ENCODE results near the gene CHID1.
A peak's percentile ranks its signal among the peaks of the same experiment; 100 is the strongest.

DNA sequence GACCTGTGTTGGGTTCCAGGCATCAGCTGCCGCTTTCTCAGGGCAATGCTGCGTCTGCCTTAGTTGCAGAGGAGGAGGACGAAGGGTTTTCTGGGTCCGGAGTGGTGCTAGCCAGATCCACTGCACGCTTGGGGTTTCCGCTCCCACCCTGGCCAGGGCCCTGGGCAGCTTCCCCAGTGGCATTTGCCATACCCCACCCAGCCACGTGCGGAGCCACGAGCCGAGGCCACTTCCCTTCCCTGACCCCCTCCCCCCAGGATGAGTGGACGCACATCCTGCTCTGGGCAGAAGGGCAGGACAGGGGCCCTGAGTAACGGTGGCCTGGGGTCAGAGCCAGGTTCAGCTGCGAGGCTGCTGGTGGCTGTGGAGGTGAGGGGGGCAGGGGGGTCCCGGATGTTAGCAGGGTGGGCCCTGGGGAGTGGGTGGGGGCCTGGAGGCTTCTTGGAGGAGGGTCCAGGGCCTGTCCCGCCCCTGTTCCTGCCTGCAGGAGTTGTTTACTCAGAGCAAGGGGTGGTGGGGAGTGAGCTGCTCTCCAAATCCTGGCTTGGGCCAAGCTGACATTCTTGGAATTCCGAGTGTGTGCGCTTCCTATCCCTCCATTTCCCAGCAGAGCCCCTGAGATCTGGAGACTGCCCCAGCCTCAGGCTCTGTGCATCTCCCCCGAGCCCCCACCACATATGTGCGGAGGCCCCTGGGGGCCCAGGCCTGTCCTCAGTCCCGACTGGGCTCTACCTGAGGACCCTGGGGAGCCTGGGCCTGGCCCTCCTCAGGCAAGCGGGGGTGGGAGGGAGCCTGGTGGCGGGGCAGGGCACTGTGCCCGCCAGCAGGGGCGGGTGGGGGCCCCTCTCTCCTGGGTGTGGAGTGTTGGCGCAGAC is 66.6 kb downstream of the CHID1 start:
- TF ChIP-seq, protein P1, sequence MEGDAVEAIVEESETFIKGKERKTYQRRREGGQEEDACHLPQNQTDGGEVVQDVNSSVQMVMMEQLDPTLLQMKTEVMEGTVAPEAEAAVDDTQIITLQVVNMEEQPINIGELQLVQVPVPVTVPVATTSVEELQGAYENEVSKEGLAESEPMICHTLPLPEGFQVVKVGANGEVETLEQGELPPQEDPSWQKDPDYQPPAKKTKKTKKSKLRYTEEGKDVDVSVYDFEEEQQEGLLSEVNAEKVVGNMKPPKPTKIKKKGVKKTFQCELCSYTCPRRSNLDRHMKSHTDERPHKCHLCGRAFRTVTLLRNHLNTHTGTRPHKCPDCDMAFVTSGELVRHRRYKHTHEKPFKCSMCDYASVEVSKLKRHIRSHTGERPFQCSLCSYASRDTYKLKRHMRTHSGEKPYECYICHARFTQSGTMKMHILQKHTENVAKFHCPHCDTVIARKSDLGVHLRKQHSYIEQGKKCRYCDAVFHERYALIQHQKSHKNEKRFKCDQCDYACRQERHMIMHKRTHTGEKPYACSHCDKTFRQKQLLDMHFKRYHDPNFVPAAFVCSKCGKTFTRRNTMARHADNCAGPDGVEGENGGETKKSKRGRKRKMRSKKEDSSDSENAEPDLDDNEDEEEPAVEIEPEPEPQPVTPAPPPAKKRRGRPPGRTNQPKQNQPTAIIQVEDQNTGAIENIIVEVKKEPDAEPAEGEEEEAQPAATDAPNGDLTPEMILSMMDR (IDR thresholded peaks at IDR 0.05): peak in 2 of 4 experiments; percentile 26 to 31
- peak; percentile 53 to 61 for TF ChIP-seq POLR2A (IDR thresholded peaks at IDR 0.05)
- TF ChIP-seq EP300 (IDR thresholded peaks at IDR 0.05): no peak
- TF ChIP-seq POLR2AphosphoS5 (IDR thresholded peaks at IDR 0.05): peak; percentile 94
